Ascending aorta (tissue), 2 donors: ENCODE data around the gene STXBP2. TPM values are rescaled to one million over a fixed set of nuclear protein-coding genes. Genes with fewer than 3 reads are reported as not detected.

Experiments
- DNase-seq, 2 donors: peaks; one replicate each; pipeline ENCODE4 v3.0.0-alpha.2; 2019; ENCODE audit warnings: low spot score in 2 of 2
- H3K27ac ChIP-seq, 2 donors: fragments of 200-600 bp; sonication (generic); one replicate each; pipeline ENCODE4 v1.5.1; 2016 to 2017; ENCODE audit warnings: mild to moderate bottlenecking in 1 of 2
- H3K27me3 ChIP-seq: fragments of 200-600 bp; sonication (generic); one replicate; pipeline ENCODE4 v1.5.1; 2017
- H3K36me3 ChIP-seq, 2 donors: fragments of 200-600 bp; sonication (generic); one replicate each; pipeline ENCODE4 v1.5.1; 2016
- H3K4me1 ChIP-seq, 2 donors: fragments of 200-600 bp; sonication (generic); one replicate each; pipeline ENCODE4 v1.5.1; 2016 to 2017; ENCODE audit warnings: mild to moderate bottlenecking in 1 of 2
- H3K4me3 ChIP-seq, 2 donors: fragments of 200-600 bp; sonication (generic); one replicate each; pipeline ENCODE4 v1.5.1; 2016 to 2017; ENCODE audit warnings: mild to moderate bottlenecking in 1 of 2
- H3K9me3 ChIP-seq, 2 donors: fragments of 200-600 bp; sonication (generic); one replicate each; pipeline ENCODE4 v1.5.1; 2016
- CTCF ChIP-seq, 3 experiments: fragments of 200-600 bp in 2 of 3; fragments of 450-650 bp in 1 of 3; sonication (generic) in 2 of 3; IDR thresholded peaks; one replicate each; pipeline ENCODE4 v1.5.1; 2016 to 2019; ENCODE audit warnings: antibody characterized with exemption in 3 of 3, mild to moderate bottlenecking in 1 of 3, moderate library complexity in 1 of 3
- intact Hi-C: fragments of 100-400 bp; cut with DNase I; formaldehyde crosslinking; loops from one replicate; pipeline ENCODE4 v1.15.1; 2023
- total RNA-seq: library from RNA; depleted of rRNA; stranded (reverse); fragments of >200 nt; gene quantifications from one replicate; pipeline ENCODE4 v1.1.0, GENCODE V29; 2016

Gene STXBP2
- total RNA-seq, 1 donor from 2014 or later: 26.6 TPM

- Histone ChIP-seq H3K27ac (no peak overlapping the region), H3K4me3 (no peak overlapping the region), H3K4me1 (no peaks in the 10 kb centered on the region), H3K36me3 (no peaks in the 10 kb centered on the region), H3K27me3 (no peaks in the 10 kb centered on the region), H3K9me3 (no peaks in the 10 kb centered on the region)
- TF ChIP-seq CTCF (IDR thresholded peaks at IDR 0.05): no peak
- DNase-seq: no peak
- intact Hi-C loops: no loop called here
Measured at GRCh38 chr19:7691497-7691896, 54.6 kb downstream of the STXBP2 start.

- no peak overlapping the region for H3K4me3 ChIP-seq
- H3K36me3 ChIP-seq: no peaks in the 10 kb centered on the region
- no peaks in the 10 kb centered on the region for H3K27me3 ChIP-seq
- no peaks in the 10 kb centered on the region for H3K9me3 ChIP-seq
- H3K4me1 ChIP-seq: no peaks in the 10 kb centered on the region
- intact Hi-C loops: no loop called here
- H3K27ac ChIP-seq: no peak overlapping the region
- TF ChIP-seq CTCF (IDR thresholded peaks at IDR 0.05): no peak
- no peak for DNase-seq
Measured at GRCh38 chr19:7692417-7693088, 55.6 kb downstream of the STXBP2 start.

- no peak overlapping the region for H3K4me3 ChIP-seq
- no peak for TF ChIP-seq CTCF (IDR thresholded peaks at IDR 0.05)
- H3K36me3 ChIP-seq: no peaks in the 10 kb centered on the region
- H3K27me3 ChIP-seq: no peaks in the 10 kb centered on the region
- no peak for DNase-seq
- H3K9me3 ChIP-seq: no peaks in the 10 kb centered on the region
- H3K4me1 ChIP-seq: no peaks in the 10 kb centered on the region
- no peak overlapping the region for H3K27ac ChIP-seq
- intact Hi-C loops: no loop called here
Measured at GRCh38 chr19:7694499-7694898, 57.6 kb downstream of the STXBP2 start.

Other genes with a start within 250 kb of the STXBP2 start
- not detected for gene PEX11G, start 148.1 kb upstream of the STXBP2 start, total RNA-seq
- gene ZNF358, start 121.0 kb upstream of the STXBP2 start, total RNA-seq: 163 TPM
- 11.9 TPM for gene MCOLN1, start 114.5 kb upstream of the STXBP2 start, total RNA-seq
- gene PNPLA6, start 101.4 kb upstream of the STXBP2 start, total RNA-seq: 190 TPM
- gene CAMSAP3, start 41.2 kb upstream of the STXBP2 start, total RNA-seq: not detected
- 18.4 TPM for gene XAB2, start 7.6 kb upstream of the STXBP2 start, total RNA-seq
- gene PET100, start 7.3 kb upstream of the STXBP2 start, total RNA-seq: not detected
- not detected for gene PCP2, start 3.4 kb upstream of the STXBP2 start, total RNA-seq
- not detected for gene RETN, start 31.9 kb downstream of the STXBP2 start, total RNA-seq
- not detected for gene MCEMP1, start 40.0 kb downstream of the STXBP2 start, total RNA-seq
- gene TRAPPC5, start 43.7 kb downstream of the STXBP2 start, total RNA-seq: 166 TPM
- not detected for gene FCER2, start 65.0 kb downstream of the STXBP2 start, total RNA-seq
- 1.7 TPM for gene CLEC4G, start 95.0 kb downstream of the STXBP2 start, total RNA-seq
- gene CD209, start 110.4 kb downstream of the STXBP2 start, total RNA-seq: 12.6 TPM
- not detected for gene CLEC4M, start 126.1 kb downstream of the STXBP2 start, total RNA-seq
- gene EVI5L, start 193.1 kb downstream of the STXBP2 start, total RNA-seq: 27.7 TPM
- not detected for gene PRR36, start 237.3 kb downstream of the STXBP2 start, total RNA-seq